Common myeloid progenitor, CD34-positive (primary cell): ENCODE measurements around the gene PCDH9.
A peak's percentile ranks its signal among the peaks of the same experiment; 100 is the strongest.

Experiments
- CTCF ChIA-PET: fragments of 350-600 bp; sonication (Branson Sonifier 250); formaldehyde crosslinking; loops from one replicate; lab custom pipeline; 2021; ENCODE audit warnings: antibody characterized with exemption; lab: Charles Lee
- POLR2A ChIA-PET: fragments of 350-600 bp; sonication (Branson Sonifier 250); formaldehyde crosslinking; loops from one replicate; lab custom pipeline; 2021; ENCODE audit warnings: antibody characterized with exemption; lab: Charles Lee
- DNase-seq, 3 donors: peaks; one replicate each; pipeline versions ENCODE4 v3.0.0 to v3.0.0-alpha.2; 2013
- H3K27ac ChIP-seq, 2 experiments: 1 replicate in 1 of 2; 2 replicates in 1 of 2; pipeline ENCODE4 v1.7.0; 2013; ENCODE audit warnings: inconsistent platforms in 2 of 2, low read length in 2 of 2, mild to moderate bottlenecking in 2 of 2, low read depth in 1 of 2, moderate library complexity in 1 of 2; ENCODE audit not compliant: severe bottlenecking in 2 of 2, insufficient read depth in 1 of 2, poor library complexity in 1 of 2
- H3K27me3 ChIP-seq, 5 experiments: replicated peaks in 2 of 5; 1 replicate in 3 of 5; 2 replicates in 2 of 5; pipeline versions ENCODE4 v1.6.1 to v1.7.0; 2013; ENCODE audit warnings: low read length in 4 of 5, mild to moderate bottlenecking in 2 of 5, moderate library complexity in 2 of 5, inconsistent platforms in 1 of 5; ENCODE audit not compliant: insufficient read depth in 5 of 5, control insufficient read depth in 4 of 5
- H3K36me3 ChIP-seq, 4 experiments: 1 replicate in 2 of 4; 2 replicates in 2 of 4; pipeline versions ENCODE4 v1.6.1 to v1.7.0; 2013; ENCODE audit warnings: low read length in 3 of 4, control low read depth in 1 of 4, mild to moderate bottlenecking in 1 of 4; ENCODE audit not compliant: control insufficient read depth in 4 of 4, insufficient read depth in 4 of 4
- H3K4me1 ChIP-seq, 4 experiments: 1 replicate in 3 of 4; 2 replicates in 1 of 4; pipeline versions ENCODE4 v1.6.1 to v1.7.1; 2013; ENCODE audit warnings: low read length in 3 of 4, mild to moderate bottlenecking in 3 of 4, control low read depth in 1 of 4, inconsistent platforms in 1 of 4, moderate library complexity in 1 of 4; ENCODE audit not compliant: control insufficient read depth in 4 of 4, insufficient read depth in 4 of 4; ENCODE audit errors: control extremely low read depth in 1 of 4
- H3K4me3 ChIP-seq, 7 experiments: 1 replicate in 4 of 7; 2 replicates in 3 of 7; pipeline versions ENCODE4 v1.5.1 to v1.7.0; 2013; ENCODE audit warnings: mild to moderate bottlenecking in 7 of 7, low read length in 6 of 7, moderate library complexity in 6 of 7, inconsistent platforms in 2 of 7, low read depth in 2 of 7, control low read depth in 1 of 7; ENCODE audit not compliant: insufficient read depth in 4 of 7, control insufficient read depth in 1 of 7; ENCODE audit errors: extremely low read depth in 1 of 7
- H3K9me3 ChIP-seq, 5 experiments: 1 replicate in 4 of 5; 2 replicates in 1 of 5; pipeline versions ENCODE4 v1.6.1 to v1.7.1; 2013; ENCODE audit warnings: low read length in 4 of 5, mild to moderate bottlenecking in 2 of 5, inconsistent platforms in 1 of 5, low read depth in 1 of 5, moderate library complexity in 1 of 5; ENCODE audit not compliant: control insufficient read depth in 4 of 5, insufficient read depth in 2 of 5; ENCODE audit errors: control extremely low read depth in 1 of 5
- WGBS: methylation state at CpG from one replicate; pipeline ENCODE4 v1.1.5; 2013; ENCODE audit not compliant: insufficient coverage; 5-methylcytosine and 5-hydroxymethylcytosine counted together

The PCDH9 gene

DNA sequence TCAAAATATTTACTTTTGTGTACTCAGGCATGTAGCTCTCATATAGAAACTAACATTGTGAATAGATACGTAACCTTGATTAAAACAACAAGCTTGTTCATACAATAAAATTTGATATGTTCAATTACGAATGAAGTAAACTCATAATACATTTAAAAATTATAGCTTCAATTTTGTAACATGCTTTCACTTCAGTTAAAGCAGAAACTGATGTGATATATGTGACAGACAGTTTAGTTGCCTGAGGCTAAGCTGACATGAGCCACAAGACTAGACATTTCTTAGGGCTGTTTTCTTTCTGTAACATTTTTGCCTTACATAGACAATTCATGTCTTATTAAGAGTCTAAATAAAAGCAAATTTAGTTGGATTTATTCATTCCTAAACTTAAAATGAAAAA is 526.0 kb downstream of the PCDH9 start:
- no peaks in the 10 kb centered on the region for H3K4me1 ChIP-seq
- no peak overlapping the region for H3K27ac ChIP-seq
- no peaks in the 10 kb centered on the region for H3K27me3 ChIP-seq
- no peak overlapping the region for H3K4me3 ChIP-seq
- H3K36me3 ChIP-seq, result no peaks in the 10 kb centered on the region
- no peaks in the 10 kb centered on the region for H3K9me3 ChIP-seq
- CTCF ChIA-PET, result no interaction called here
- WGBS, result no CpG with 5 or more reads among the region's 2 CpGs
- DNase-seq, result no peak
- POLR2A ChIA-PET, result no interaction called here

- Histone ChIP-seq H3K27me3 (no peaks in the 10 kb centered on the region), H3K4me1 (no peaks in the 10 kb centered on the region), H3K36me3 (no peaks in the 10 kb centered on the region), H3K4me3 (no peak overlapping the region), H3K9me3 (no peaks in the 10 kb centered on the region), H3K27ac (no peak overlapping the region)
- WGBS, result 100% methylated on average over 1 of the region's 3 CpGs
- POLR2A ChIA-PET, result no interaction called here
- CTCF ChIA-PET, result no interaction called here
- no peak for DNase-seq
Measured at GRCh38 chr13:66703597-66703996, 526.5 kb downstream of the PCDH9 start.

DNA sequence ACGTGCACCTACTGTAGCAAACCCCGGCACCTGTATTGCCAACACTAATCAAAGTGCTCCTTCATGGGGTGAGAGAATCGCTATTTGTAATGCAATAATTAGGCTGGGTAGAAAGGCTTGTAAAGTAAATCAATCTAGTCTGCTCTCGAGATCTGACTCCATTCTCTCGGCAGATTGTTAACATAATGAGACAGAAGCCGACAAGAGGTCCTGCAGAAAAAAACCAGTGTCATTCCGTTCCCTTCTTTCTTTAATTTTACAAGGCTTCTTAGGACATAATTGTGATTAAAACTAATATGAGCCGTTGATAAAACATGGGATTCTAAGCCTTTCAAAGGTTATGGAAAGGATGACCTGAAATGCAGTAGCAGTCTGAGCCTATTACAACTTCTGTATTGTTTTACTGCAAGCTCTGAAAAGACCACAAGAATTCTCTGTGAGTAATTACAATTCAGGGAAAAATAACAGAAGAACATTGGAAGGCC is 530.0 kb downstream of the PCDH9 start:
- no peaks in the 10 kb centered on the region for H3K36me3 ChIP-seq
- 100% methylated on average over 5 of the region's 8 CpGs for WGBS
- CTCF ChIA-PET, result no interaction called here
- no peaks in the 10 kb centered on the region for H3K4me1 ChIP-seq
- POLR2A ChIA-PET, result interaction anchor here (0.6 kb wide), 1 partner anchor 594 kb away, joined by 3 read pairs; no protein-coding TSS in a partner anchor
- no peak overlapping the region for H3K27ac ChIP-seq
- no peak overlapping the region for H3K4me3 ChIP-seq
- no peaks in the 10 kb centered on the region for H3K27me3 ChIP-seq
- DNase-seq, result no peak
- no peaks in the 10 kb centered on the region for H3K9me3 ChIP-seq

DNA sequence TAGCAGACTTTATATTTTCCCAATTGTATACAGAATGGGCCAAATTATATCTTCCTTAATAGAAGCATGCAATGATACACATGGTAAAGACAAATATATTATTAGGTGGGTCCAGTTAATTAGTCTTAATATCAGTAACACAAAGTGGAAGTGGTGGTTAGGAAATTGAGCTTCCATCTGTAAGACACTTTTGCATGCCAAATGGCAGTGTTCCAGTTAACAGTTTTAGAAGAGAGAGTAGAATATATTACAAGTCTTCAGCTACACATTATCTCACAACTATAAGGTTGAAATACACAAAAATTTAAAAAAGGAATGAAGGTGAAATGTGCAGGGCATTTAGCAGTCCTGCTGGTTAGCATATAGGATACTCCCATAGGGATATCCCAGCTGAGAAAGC is 536.5 kb downstream of the PCDH9 start:
- H3K27ac ChIP-seq, result no peak overlapping the region
- no peaks in the 10 kb centered on the region for H3K36me3 ChIP-seq
- no peak overlapping the region for H3K4me3 ChIP-seq
- CTCF ChIA-PET, result no interaction called here
- peak in 2 of 3 donors; percentile 7 to 31 for DNase-seq
- no peaks in the 10 kb centered on the region for H3K27me3 ChIP-seq
- peaks cover 0 to 4% (median 0%) of the 10 kb centered on the region in 4 experiments for H3K4me1 ChIP-seq
- no peaks in the 10 kb centered on the region for H3K9me3 ChIP-seq
- POLR2A ChIA-PET, result no interaction called here

GRCh38 chr13:66691149-66691548 is 539.0 kb downstream of the PCDH9 start:
- no peak overlapping the region for H3K27ac ChIP-seq
- H3K4me1 ChIP-seq, result peaks cover 0 to 4% (median 0%) of the 10 kb centered on the region in 4 experiments
- no peaks in the 10 kb centered on the region for H3K27me3 ChIP-seq
- no CpG with 5 or more reads among the region's 3 CpGs for WGBS
- H3K4me3 ChIP-seq, result no peak overlapping the region
- ChIA-PET POLR2A (no interaction called here), CTCF (no interaction called here)
- no peaks in the 10 kb centered on the region for H3K9me3 ChIP-seq
- no peak for DNase-seq
- H3K36me3 ChIP-seq, result no peaks in the 10 kb centered on the region

GRCh38 chr13:66689628-66690027 is 540.5 kb downstream of the PCDH9 start:
- peak; percentile 2 to 16 (median 11) for DNase-seq
- 100% methylated on average over 2 of the region's 4 CpGs for WGBS
- ChIA-PET CTCF (interaction anchor here (0.8 to 1.2 kb wide), 3 partner anchors 13 to 539 kb away, joined by 3 read pairs; no protein-coding TSS in a partner anchor), POLR2A (no interaction called here)
- peaks cover 0 to 4% (median 0%) of the 10 kb centered on the region in 4 experiments for H3K4me1 ChIP-seq
- no peaks in the 10 kb centered on the region for H3K27me3 ChIP-seq
- no peak overlapping the region for H3K27ac ChIP-seq
- H3K36me3 ChIP-seq, result no peaks in the 10 kb centered on the region
- H3K4me3 ChIP-seq, result no peak overlapping the region
- peaks cover 0 to 11% (median 7%) of the 10 kb centered on the region in 5 experiments for H3K9me3 ChIP-seq

- no peak overlapping the region for H3K4me3 ChIP-seq
- no peaks in the 10 kb centered on the region for H3K36me3 ChIP-seq
- CTCF ChIA-PET, result interaction anchor here (0.7 to 1.2 kb wide), 3 partner anchors 10 to 540 kb away, joined by 3 read pairs; no protein-coding TSS in a partner anchor
- H3K27me3 ChIP-seq, result no peaks in the 10 kb centered on the region
- peak; percentile 0 to 14 (median 13) for DNase-seq
- no peak overlapping the region for H3K27ac ChIP-seq
- peaks cover 0 to 13% (median 7%) of the 10 kb centered on the region in 5 experiments for H3K9me3 ChIP-seq
- POLR2A ChIA-PET, result no interaction called here
- H3K4me1 ChIP-seq, result peaks cover 0 to 4% (median 0%) of the 10 kb centered on the region in 4 experiments
- 91% methylated on average over 4 of the region's 4 CpGs for WGBS
Measured at GRCh38 chr13:66689037-66689619, 541.0 kb downstream of the PCDH9 start.
